Gastrocnemius medialis (tissue), 4 donors: ENCODE data around the gene MX1.

ENCODE experiments used
- CTCF ChIP-seq, 5 experiments: fragments of 450-650 bp in 3 of 5; fragments of 200-600 bp in 2 of 5; sonication (generic) in 2 of 5; IDR thresholded peaks in 4 of 5; conservative IDR thresholded peaks in 1 of 5; 1 replicate in 4 of 5; 2 replicates in 1 of 5; pipeline ENCODE4 v1.5.1; 2016 to 2019; ENCODE audit warnings: antibody characterized with exemption in 5 of 5, mild to moderate bottlenecking in 3 of 5, moderate library complexity in 3 of 5
- POLR2A ChIP-seq, 2 donors: fragments of 450-650 bp; IDR thresholded peaks; one replicate each; pipeline ENCODE4 v1.6.1; 2017; ENCODE audit warnings: antibody characterized with exemption in 2 of 2, mild to moderate bottlenecking in 2 of 2, moderate library complexity in 2 of 2

GRCh38 chr21:41428847-41429246 lies 2.8 kb downstream of the MX1 start:
- TF ChIP-seq CTCF (IDR thresholded peaks at IDR 0.05 in 4 of 5, conservative IDR thresholded peaks at IDR 0.05 in 1 of 5): no peak
- TF ChIP-seq POLR2A (IDR thresholded peaks at IDR 0.05): no peak
